ENCODE data around the gene ASIC2. TPM values are rescaled to one million over a fixed set of nuclear protein-coding genes. Genes with fewer than 3 reads are reported as not detected.

ASIC2 gene
- total and polyA plus RNA-seq, 12 donors = 0.29 to 1.5 (median 0.69) TPM

- H3K27ac ChIP-seq = no peak overlapping the region
- H3K9me3 ChIP-seq (replicated peaks in 1 of 3) = no peaks in the 10 kb centered on the region
- no peak overlapping the region for H3K4me3 ChIP-seq
- DNase-seq = no peak
- no peaks in the 10 kb centered on the region for H3K27me3 ChIP-seq
- intact Hi-C loops (cut with DNase I) = no loop called here
- no peak for TF ChIP-seq CTCF (IDR thresholded peaks at IDR 0.05)
- no peak for TF ChIP-seq POLR2A (IDR thresholded peaks at IDR 0.05)
- 72 to 77% (median 74%) methylated on average over 6 to 9 of the region's 9 CpGs for WGBS, 4 donors
- no peaks in the 10 kb centered on the region for H3K36me3 ChIP-seq (replicated peaks in 1 of 2)
- H3K4me1 ChIP-seq (replicated peaks in 1 of 2) = no peaks in the 10 kb centered on the region
These were observed 75.2 kb downstream of the ASIC2 start for GRCh38 chr17:33217891-33218290.

GRCh38 chr17:33214996-33215395 is 78.1 kb downstream of the ASIC2 start:
- H3K4me3 ChIP-seq = no peak overlapping the region
- intact Hi-C loops (cut with DNase I) = no loop called here
- TF ChIP-seq CTCF (IDR thresholded peaks at IDR 0.05) = no peak
- TF ChIP-seq POLR2A (IDR thresholded peaks at IDR 0.05) = no peak
- H3K36me3 ChIP-seq (replicated peaks in 1 of 2) = no peaks in the 10 kb centered on the region
- no peaks in the 10 kb centered on the region for H3K9me3 ChIP-seq (replicated peaks in 1 of 3)
- WGBS, 4 donors = 64 to 74% (median 67%) methylated on average over 2 of the region's 2 CpGs
- DNase-seq = no peak
- no peaks in the 10 kb centered on the region for H3K4me1 ChIP-seq (replicated peaks in 1 of 2)
- H3K27ac ChIP-seq = no peak overlapping the region
- no peaks in the 10 kb centered on the region for H3K27me3 ChIP-seq

- H3K4me1 ChIP-seq (replicated peaks in 1 of 2) = no peaks in the 10 kb centered on the region
- H3K27ac ChIP-seq = no peak overlapping the region
- H3K9me3 ChIP-seq (replicated peaks in 1 of 3) = no peaks in the 10 kb centered on the region
- intact Hi-C loops (cut with DNase I) = no loop called here
- no peaks in the 10 kb centered on the region for H3K27me3 ChIP-seq
- TF ChIP-seq CTCF (IDR thresholded peaks at IDR 0.05) (no peak), POLR2A (IDR thresholded peaks at IDR 0.05) (no peak)
- 73 to 84% (median 75%) methylated on average over 2 of the region's 2 CpGs for WGBS, 4 donors
- H3K4me3 ChIP-seq = no peak overlapping the region
- H3K36me3 ChIP-seq (replicated peaks in 1 of 2) = no peaks in the 10 kb centered on the region
- no peak for DNase-seq
These were observed 82.8 kb downstream of the ASIC2 start for GRCh38 chr17:33210285-33210684.

- intact Hi-C loops (cut with DNase I) = no loop called here
- Histone ChIP-seq H3K27ac (no peak overlapping the region), H3K9me3 (replicated peaks in 1 of 3) (no peaks in the 10 kb centered on the region), H3K4me3 (no peak overlapping the region), H3K4me1 (replicated peaks in 1 of 2) (no peaks in the 10 kb centered on the region), H3K27me3 (no peaks in the 10 kb centered on the region), H3K36me3 (replicated peaks in 1 of 2) (no peaks in the 10 kb centered on the region)
- DNase-seq = no peak
- WGBS, 4 donors = 33 to 69% (median 36%) methylated on average over 2 of the region's 2 CpGs
- TF ChIP-seq CTCF (IDR thresholded peaks at IDR 0.05) (no peak), POLR2A (IDR thresholded peaks at IDR 0.05) (no peak)
These were observed 83.4 kb downstream of the ASIC2 start for GRCh38 chr17:33209671-33210070.
